HG03342 (cell line): ENCODE results near the gene CRIP2.

Experiments used
- ATAC-seq: cut with Tn5 transposase; IDR thresholded peaks from one replicate; pipeline ENCODE4 v1.9.1; 2021; ENCODE audit warnings: mild to moderate bottlenecking, moderate library complexity; ENCODE audit not compliant: unreplicated experiment

The CRIP2 gene, protein sequence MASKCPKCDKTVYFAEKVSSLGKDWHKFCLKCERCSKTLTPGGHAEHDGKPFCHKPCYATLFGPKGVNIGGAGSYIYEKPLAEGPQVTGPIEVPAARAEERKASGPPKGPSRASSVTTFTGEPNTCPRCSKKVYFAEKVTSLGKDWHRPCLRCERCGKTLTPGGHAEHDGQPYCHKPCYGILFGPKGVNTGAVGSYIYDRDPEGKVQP

DNA sequence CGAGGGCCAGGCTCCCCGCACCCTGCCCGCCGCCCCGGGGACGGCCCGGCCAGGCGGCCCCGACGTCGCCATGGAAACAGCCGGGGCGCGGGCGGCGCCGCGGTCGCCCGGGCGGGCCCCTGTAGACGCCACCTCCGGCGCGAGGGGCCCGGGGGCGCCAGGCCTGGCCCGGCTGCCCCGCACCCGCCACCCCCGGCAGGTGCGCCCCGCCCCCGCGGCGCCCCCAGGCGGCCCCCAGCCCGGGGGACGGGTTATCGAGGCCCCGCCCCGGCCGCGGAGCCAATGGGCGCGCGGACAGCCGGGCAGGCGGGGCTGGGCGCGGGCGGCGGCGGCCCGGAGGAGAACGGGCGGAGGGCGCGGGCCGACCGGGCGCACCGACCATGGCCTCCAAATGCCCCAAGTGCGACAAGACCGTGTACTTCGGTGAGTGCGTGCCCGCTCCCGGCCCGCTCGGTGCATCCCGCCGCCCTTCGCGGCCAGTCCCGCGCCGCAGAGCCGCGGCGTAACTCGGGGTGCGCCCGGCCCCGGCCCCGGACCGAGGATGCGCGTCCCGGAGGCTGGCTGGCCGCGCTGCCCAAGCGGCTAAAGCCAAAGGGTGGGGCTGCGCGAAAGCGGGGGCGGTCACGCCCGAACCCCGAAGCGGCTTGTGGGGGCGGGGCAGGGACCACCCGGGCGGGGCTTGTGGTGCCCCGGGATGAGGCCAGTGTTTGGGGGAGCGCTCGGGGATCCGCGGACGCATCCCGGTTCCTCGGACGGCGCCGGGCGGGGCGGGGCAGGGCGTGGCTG, at the start of gene CRIP2:
TSS of gene CRIP2 (plus strand) at position 339 of the 786 bp plus-strand sequence. CDS start at position 381, 42 bp downstream.
- no peak for ATAC-seq

DNA sequence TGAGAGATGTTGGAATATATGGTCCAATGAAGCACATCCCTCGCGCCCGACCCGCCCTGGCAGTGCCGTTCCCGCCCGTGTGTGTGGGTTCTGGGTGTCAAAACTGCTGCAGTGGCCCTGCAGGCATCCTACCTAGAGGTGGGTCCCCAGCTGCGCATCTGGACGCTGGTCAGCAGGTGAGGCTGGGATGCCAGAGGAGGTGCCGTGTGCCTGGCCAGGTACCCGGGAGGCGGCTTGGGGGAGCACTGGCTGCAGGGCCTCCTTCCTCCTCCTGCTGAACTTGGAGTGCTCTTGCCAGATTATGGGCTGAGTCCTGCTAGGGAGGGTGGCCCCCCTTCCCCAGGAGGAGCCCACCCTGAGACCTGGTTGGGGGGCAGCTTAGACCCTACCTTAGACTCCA, 49.8 kb upstream of the CRIP2 start:
- ATAC-seq: no peak

DNA sequence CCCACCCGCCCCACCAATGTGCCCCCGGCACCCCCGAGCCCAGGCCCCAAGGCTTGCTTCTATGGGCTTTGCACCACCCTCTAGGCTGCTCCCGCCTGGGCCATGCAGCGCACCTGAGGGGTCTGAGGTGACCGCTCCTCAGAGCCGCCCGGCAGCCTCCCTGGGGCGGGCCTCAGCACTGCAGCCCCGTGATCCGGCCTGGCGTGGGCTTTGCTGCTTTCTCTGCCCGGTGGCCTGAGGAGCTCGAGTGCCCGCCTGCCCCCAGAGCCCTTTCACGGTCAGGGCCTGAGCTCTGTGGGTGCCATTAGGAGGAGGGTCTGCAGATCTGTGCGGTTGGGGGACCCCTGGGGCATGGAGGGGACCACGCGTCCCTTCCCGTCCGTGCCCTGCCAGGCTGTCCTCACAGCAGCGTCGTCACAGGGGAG, 48.8 kb upstream of the CRIP2 start:
- no peak for ATAC-seq

DNA sequence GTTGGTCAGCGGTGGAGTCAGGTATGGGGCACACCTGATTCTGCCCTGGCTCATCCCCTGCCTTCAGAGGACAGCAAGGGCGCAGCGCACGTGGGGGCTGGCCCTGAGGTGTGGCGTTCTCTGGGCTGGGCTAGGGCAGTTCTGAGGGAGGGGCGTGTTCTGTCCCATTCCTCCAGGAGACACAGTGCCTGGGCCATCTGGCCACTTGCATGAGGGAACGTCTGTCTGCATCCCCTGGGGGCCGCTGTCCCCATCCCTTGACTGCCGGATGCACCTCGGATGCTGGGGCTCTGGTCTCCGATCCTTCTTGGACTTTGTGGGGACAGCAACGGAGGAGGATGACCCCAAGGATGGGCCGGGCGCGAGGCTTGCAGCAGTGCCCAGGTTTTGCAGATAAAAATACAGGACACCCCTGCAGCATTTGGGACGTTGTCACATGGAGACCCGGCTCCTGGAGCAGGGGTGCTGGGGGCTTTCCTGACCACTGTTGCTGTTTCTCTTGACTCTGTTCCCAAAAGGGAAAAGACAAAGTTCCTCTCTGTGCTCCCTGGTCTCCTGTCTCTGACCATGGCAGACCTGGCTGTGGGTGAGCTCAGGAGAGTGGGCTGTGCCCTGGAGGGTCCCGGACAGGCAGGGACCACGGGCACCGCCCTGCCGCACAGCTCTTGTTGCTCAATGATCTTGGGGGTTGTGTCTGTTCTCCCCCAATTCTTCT, 48.0 kb upstream of the CRIP2 start:
- no peak for ATAC-seq

DNA sequence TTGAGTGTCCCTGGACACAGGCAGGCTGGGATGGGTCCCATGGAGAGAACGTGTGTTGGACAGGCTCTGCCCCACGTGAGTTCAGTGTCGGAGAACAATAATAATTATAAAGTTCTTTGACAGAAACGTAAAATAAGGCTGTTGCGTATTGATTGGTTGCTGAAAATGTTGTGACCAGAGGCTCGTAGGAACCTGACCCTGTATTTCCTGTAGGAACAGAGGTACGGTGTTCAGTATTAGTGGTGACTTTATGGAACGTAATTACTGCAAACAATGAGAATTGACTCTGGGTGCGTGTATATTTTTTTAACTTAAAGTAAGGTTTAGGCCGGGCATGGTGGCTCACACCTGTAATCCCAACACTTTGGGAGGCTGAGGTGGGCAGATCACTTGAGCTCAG, 47.2 kb upstream of the CRIP2 start:
- ATAC-seq: no peak

DNA sequence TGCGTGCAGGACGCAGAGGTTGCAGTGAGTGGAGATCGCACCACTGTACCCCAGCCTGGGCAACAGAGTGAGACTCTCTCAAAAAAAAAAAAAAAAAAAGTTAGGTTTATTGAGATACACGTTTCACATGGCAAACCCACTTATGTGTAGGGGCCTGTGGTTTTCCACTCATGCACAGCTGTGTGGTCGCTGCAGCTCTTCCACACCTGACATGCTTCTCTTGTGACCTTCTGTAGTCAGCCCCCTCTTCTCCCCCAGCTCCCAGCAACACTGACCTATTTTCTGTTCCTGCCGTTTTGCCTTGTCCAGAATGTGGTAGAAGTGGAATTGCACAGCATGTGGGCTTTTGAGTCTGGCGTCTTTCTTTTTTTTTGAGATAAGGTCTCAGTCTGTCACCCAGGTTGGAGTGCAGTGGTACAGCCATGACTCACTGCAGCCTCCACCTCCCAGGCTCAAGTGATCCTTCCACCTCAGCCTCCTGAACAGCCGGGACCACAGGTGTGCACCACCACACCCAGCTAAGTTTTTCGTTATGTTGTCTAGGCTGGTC, 46.6 kb upstream of the CRIP2 start:
- no peak for ATAC-seq

DNA sequence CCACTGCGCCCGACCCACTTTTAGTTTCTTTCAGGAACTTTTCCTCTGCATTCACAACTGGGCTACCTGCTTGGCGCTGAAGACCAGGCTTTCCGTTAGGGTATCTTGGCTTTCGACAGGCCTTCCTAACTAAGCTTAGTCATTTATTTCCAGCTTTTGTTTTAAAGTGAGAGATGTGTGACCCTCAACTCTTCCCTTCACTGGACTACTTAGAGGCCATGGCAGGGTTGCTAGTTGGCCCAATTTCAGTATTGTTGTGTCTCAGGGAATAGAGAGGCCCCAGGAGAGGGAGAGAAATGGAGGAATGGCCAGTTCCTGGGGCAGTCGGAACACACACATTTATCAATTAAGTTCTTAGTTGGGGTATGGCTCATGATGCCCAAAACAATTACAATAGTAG, 44.6 kb upstream of the CRIP2 start:
- no peak for ATAC-seq

DNA sequence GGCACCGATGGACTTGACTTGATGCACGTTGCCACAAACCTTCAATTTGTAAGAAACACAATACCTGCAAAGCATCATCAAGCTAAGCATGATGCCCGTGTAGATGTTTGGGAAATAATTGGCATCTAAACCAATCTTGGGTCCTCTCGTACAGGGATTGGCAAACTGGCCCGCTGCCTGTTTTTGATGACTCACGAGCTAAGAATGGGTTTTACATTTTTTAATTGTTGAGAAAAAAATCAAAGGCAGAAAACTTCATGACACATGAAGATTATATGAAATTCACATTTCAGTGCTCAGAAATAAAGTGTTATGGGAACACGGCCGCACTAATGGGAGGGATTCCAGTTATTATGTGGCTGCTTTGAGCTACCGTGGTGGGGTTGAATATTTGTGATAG, 44.1 kb upstream of the CRIP2 start:
- ATAC-seq: no peak

DNA sequence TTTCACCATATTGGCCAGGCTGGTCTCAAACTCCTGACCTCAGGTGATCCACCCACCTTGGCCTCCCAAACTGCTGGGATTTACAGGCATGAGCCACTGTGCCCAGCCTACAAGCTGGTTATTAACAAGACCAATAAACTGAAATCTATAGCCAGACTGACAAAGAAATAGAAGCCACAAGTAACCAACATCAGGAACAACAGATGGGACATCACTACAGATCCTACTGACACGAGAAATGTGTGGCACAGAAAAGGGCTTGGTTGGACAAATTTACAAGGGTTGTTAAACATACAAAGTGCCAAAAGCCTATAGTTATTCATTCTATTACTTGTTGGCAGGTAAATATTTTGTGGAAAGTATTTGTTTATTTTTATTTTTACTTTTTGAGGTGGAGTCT, 43.4 kb upstream of the CRIP2 start:
- ATAC-seq: no peak

DNA sequence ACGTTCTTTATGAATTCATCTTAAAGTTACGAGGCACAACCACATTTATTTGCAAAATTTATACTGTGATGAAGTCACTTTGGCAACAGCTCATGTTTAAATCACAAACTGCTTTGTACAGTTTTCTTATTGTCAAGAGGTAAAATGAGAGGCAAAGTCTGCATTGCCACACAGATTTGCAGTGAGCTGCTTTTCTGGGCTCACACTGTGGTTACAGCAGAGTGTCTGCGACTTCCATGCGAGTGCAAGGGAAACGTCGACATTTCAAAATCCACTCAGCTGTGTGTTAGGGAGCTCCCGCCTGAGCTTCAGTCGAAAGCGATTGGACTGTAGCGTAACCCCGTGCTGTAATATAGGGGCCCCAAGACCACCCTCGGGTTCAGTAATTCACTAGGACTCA, 42.0 kb upstream of the CRIP2 start:
- no peak for ATAC-seq

DNA sequence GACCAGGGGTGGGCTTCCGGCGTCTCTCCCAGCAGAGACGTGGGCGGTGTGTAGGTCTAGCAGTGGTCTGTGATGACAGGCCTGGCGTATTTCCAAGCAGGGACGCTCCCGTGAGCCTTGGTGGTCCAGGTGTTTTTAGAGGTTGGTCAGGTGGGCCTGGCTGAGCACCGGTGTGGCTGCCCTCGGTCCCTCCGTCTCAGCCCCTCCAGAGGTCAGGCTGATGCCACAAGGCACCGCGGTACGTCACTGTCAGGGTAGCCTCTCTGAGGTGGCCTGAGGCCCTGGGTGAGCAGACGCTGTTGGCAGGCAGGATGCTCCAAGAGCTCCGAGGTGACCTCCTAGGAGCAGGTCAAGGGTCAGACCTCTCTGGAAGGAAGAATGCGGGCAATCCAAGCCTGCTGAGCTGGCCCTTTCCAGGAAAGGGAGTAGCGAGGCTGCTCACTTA, 41.4 kb upstream of the CRIP2 start:
- no peak for ATAC-seq

DNA sequence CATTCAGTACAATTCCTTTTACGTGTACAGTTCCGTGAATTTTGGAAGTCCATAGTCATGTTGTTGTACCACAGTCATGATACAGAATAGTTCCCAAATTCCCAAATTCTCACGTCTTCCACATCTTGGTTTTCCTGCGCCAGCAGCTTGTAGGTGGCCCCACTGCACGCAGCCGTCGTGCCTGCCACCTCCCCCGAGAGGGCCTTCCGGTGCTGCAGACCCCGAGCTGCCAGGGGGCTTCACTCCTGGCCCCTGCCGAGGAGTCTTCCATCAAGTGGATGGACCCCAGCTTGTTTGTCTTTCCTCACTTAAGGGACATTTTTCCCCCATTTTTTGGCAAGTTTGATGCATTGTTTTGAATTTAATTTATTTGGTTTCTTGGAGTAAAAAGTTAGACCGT, 38.2 kb upstream of the CRIP2 start:
- ATAC-seq: no peak

DNA sequence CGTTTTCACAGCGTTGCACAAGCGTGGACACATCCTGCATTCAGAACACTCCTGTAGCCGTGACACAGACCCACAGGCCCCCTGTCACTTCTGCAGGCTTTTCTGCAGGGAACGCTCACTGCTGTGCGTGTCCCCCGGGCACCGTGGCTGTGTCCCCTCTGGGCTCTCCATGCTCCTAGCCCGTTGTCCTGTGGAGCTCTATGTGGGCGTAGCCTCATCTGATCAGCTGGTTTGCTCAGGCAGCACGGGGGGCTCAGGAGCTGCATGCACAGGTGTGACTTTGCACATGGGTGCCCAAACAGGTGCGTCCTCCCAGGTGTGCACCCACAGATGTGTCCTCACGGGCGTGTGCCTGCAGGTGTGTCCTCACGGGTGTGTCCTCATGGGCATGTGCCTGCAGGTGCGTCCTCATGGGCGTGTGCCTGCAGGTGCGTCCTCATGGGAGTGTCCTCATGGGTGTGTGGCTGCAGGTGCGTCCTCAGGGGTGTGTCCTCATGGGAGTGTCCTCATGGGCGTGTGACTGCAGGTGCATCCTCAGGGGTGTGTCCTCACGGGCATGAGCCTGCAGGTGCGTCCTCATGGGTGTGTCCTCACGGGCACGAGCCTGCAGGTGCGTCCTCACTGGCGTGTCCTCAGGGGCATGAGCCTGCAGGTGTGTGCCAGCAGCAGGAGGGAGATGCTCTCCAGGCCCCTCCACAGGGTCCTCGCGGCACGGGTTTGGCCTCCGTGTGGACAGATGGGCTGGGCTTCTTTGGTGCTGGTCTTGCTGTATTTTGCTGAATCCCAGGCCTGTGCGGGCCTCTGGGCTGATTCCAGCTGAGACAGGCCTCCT, 37.5 kb upstream of the CRIP2 start:
- ATAC-seq: no peak

DNA sequence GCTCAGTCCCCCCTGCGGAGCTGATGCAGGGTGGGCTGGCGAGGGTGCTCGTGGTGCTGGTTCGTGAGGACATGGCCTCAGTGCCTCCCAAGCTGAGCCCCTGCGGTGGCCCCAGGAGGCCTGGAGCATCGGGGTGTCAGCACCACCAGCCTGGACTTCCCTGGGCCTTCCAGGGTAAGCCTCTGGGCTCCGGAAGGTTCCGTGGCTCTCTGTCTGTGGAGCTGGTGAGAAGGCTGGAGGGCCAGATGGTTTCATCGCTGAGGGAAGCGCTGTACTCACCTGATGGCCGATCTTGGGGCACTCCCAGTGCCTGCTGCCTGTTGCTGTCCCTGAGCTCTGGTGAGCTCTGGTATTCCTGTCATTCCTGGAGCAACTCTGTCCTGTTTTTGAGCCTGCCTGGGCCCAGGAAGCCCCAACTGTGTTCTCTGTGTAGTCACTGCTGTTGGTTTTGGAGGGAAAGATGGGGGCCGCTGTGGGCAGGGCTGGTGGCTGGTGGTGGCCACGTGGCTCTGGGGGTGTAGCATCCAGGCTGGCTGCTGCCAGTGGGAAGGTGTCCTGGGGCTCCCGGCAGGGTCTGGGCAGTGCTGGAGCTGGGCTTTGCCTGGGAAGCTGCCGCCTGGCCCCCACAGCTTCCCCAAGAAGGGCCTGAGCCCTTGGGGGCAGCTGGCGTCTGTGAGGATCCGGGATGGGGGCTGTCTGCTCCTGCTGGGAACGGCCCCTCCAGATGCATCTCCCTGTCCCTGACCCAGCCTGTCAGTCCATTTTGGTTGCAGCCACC, 36.7 kb upstream of the CRIP2 start:
- no peak for ATAC-seq

DNA sequence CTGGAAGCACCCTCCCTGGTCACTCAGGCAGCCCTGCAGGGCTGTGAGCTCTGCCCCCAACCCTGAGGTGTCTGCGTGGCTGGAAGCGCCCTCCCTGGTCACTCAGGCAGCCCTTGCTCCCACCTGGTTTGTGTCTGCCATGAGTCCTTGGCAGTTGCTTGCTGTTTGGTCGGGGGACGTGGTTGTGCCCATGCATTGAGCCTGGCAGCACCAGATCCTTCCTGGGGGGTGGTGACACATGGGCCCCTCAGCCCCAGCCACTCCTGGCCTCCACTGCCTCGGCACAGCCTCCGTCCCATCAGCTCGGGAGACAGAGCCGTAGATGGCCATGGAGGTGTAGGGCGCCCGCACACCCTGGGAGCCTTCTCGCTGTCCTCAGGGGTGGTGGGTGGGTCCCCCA, 35.4 kb upstream of the CRIP2 start:
- no peak for ATAC-seq

DNA sequence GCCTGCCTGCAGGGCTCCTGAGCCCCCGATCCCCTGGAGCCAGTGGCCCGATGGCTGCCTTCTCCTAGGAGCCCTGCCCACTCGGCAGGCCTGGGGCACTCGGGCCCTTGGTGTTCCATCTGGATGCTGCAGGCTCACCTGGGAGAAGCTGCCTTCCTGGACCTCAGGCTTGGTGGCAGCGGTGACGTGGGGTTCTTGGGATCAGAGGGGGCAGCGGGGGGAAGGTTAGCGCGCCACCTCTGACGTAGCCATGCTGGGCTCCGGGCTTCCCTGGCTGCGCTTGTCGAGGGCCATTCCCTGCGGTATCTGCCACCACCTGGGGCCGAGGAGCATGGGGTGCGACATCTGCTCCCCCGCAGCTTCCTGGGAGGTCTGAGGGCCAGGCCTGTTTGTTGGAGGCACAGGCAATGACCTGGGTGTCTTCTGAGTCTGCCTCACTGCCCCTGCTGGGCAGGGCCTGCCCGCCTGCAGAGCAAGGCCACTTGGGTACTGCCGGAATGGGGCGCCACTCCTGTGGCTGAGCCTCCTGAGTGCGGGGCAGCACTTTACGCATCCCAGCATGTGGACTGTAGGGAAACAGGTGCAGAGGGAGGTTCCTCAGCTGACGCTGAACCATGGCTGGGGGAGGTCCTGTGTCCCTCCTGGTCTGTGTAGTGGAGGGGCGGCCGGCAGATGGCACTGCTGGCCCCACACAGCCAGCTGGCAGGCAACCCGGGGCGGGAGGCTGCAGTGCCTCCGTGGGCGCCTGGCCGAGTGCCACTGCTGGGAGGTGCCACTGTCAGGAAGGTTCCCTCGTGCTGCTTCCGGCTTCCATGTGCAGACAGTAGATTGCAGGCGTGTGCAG, 34.7 kb upstream of the CRIP2 start:
- no peak for ATAC-seq

DNA sequence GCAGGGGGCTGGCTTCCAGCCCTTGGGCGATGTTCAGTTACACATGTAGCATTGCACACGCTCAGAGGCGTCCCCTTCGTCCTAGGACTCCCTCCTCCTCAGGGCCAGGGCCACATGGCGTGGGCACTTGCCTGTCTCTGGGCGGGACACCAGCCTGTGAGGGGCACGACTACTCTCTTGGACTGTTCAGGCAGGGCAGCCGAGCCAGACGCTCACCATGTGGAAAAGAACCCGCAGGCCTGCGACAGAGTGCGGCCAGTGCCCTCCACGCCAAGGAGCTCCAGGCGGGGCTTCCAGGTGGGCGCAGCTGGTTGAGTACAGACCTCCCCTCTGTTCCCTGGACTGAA, 34.1 kb upstream of the CRIP2 start:
- ATAC-seq: no peak

DNA sequence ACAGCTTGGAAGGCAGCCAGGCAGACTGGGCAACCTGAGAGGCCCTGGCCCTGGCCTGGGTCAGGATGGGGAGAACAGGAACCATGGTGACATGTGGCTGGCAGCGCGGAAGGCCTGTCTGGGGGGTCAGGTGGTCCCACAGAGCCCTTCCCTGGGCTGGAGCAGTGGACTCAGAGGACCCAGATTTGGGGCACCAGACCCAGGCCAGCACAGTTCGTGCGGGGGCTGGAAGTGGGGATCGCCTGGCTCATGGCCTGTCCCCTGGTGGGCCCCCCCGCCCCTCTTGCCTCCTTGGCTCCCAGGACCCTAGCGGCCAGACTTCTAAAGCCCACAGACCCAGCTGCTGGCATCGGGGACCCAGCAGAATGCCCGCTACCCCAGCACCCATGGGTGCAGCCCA, 33.6 kb upstream of the CRIP2 start:
- no peak for ATAC-seq

DNA sequence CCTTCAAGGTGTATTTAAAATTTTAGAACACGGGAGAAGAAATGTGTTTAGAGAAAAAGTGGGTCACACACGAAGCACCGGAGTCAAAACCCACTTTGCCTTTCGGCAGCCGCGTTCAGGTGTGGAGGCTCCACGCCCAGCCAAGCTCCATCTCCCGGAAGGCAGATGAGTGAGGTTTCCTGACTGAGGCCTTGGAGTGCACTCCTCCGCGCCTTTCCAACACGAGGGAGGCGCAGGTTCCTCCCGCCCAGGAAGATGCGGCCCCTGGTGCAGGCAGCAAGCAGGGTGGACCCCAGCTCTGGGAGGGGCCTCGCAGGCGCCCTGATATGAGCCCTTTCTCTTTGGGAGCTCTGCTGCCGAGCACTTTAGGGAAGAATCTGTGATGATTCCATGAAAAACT, 32.5 kb upstream of the CRIP2 start:
- no peak for ATAC-seq
